ENCODE results near the gene OR7A10. TPM values are rescaled to one million over a fixed set of nuclear protein-coding genes. Genes with fewer than 3 reads are reported as not detected.

OR7A10 gene
- total and polyA plus RNA-seq, 8 donors: not detected

DNA sequence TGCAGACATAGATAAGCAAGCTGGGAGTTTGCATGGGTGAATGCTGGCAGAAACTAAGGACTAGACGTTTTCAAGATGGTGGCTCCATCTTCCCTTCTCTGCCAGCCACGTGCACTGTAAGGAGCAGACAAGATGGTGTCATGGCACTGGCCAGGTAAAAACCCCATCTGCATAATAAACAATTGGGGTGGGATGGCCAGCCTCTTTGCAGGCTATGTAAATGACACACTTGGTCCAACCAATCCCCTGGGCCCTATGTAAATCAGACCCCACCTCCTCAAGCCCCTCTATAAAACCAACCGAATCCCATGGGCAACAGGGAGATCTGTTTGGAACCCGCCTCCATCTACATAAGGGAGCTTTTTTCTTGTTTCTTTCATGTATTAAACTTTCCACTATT, 11.3 kb downstream of the OR7A10 start:
- Histone ChIP-seq H3K4me3 (no peak overlapping the region), H3K9me3 (no peaks in the 10 kb centered on the region), H3K36me3 (no peaks in the 10 kb centered on the region), H3K4me1 (no peaks in the 10 kb centered on the region), H3K27ac (no peak overlapping the region), H3K27me3 (no peaks in the 10 kb centered on the region)
- 47 to 62% methylated on average over 4 of the region's 4 CpGs for WGBS, 2 donors
- no peak for ATAC-seq
- TF ChIP-seq, protein P1, sequence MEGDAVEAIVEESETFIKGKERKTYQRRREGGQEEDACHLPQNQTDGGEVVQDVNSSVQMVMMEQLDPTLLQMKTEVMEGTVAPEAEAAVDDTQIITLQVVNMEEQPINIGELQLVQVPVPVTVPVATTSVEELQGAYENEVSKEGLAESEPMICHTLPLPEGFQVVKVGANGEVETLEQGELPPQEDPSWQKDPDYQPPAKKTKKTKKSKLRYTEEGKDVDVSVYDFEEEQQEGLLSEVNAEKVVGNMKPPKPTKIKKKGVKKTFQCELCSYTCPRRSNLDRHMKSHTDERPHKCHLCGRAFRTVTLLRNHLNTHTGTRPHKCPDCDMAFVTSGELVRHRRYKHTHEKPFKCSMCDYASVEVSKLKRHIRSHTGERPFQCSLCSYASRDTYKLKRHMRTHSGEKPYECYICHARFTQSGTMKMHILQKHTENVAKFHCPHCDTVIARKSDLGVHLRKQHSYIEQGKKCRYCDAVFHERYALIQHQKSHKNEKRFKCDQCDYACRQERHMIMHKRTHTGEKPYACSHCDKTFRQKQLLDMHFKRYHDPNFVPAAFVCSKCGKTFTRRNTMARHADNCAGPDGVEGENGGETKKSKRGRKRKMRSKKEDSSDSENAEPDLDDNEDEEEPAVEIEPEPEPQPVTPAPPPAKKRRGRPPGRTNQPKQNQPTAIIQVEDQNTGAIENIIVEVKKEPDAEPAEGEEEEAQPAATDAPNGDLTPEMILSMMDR (IDR thresholded peaks at IDR 0.05): no peak
- no peak for FAIRE-seq
- intact Hi-C loops (cut with DNase I): no loop called here
- DNase-seq: no peak

- Histone ChIP-seq H3K27me3 (no peaks in the 10 kb centered on the region), H3K9me3 (no peaks in the 10 kb centered on the region), H3K4me1 (no peaks in the 10 kb centered on the region), H3K4me3 (no peak within 1 kb of the TSS), H3K36me3 (no peaks in the 10 kb centered on the region), H3K27ac (no peak within 1 kb of the TSS)
- WGBS, 2 donors: 4 to 10% methylated on average over 1 of the region's 1 CpG
- DNase-seq (no peak), ATAC-seq (no peak), FAIRE-seq (no peak)
- TF ChIP-seq, protein P1 (IDR thresholded peaks at IDR 0.05): no peak
- intact Hi-C loops (cut with DNase I): no loop called here
Observed at GRCh38 chr19:14835011-14835410, 13.7 kb downstream of the OR7A10 start, which contains the start of the genes OR7A5 and OR7C1. Gene OR7A5 (minus strand): TSS chr19:14835185. CDS start chr19:14828241, 6,944 bp downstream. Gene OR7C1 (minus strand): TSS chr19:14835185. CDS start chr19:14800136, 35,049 bp downstream.

GRCh38 chr19:14830702-14831101, 18.0 kb downstream of the OR7A10 start:
- DNase-seq (no peak), ATAC-seq (no peak), FAIRE-seq (no peak)
- WGBS, 2 donors: 9 to 26% methylated on average over 4 of the region's 4 CpGs
- Histone ChIP-seq H3K9me3 (no peaks in the 10 kb centered on the region), H3K27me3 (peaks cover 0 to 7% (median 0%) of the 10 kb centered on the region in 4 donors), H3K27ac (no peak overlapping the region), H3K4me1 (no peaks in the 10 kb centered on the region), H3K36me3 (no peaks in the 10 kb centered on the region), H3K4me3 (no peak overlapping the region)
- TF ChIP-seq, protein P1 (IDR thresholded peaks at IDR 0.05): no peak
- intact Hi-C loops (cut with DNase I): no loop called here

- Histone ChIP-seq H3K27me3 (peaks cover 0 to 23% (median 0%) of the 10 kb centered on the region in 4 donors), H3K4me3 (no peak overlapping the region), H3K4me1 (no peaks in the 10 kb centered on the region), H3K9me3 (no peaks in the 10 kb centered on the region), H3K36me3 (no peaks in the 10 kb centered on the region), H3K27ac (no peak overlapping the region)
- intact Hi-C loops (cut with DNase I): no loop called here
- WGBS, 2 donors: 57 to 70% methylated on average over 2 of the region's 2 CpGs
- no peak for ATAC-seq
- DNase-seq: no peak
- no peak for FAIRE-seq
- TF ChIP-seq, protein P1 (IDR thresholded peaks at IDR 0.05): no peak
Observed at GRCh38 chr19:14826006-14826405, 22.7 kb downstream of the OR7A10 start.

DNA sequence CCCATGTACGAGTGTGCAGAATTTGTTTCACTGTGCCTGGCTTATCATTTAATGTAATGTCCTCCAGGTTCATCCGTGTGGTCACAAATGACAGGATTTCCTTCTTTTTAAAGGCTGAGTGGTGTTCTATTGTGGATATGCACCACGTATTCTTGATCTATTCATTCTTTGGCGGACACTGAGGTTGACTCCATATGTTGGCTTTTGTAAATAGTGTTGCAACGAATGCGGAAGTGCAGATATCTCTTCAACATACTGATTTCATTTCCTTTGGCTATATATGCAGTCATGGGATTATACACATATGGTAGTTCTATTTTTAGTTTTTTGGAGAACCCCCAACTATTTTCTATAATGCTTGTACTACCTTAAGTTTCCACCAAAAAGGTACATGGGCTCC, 26.8 kb downstream of the OR7A10 start:
- WGBS, 2 donors: 34 to 44% methylated on average over 6 of the region's 6 CpGs
- ATAC-seq: no peak
- Histone ChIP-seq H3K9me3 (no peaks in the 10 kb centered on the region), H3K27me3 (peaks cover 0 to 26% (median 0%) of the 10 kb centered on the region in 4 donors), H3K4me3 (no peak overlapping the region), H3K27ac (no peak overlapping the region), H3K4me1 (no peaks in the 10 kb centered on the region), H3K36me3 (no peaks in the 10 kb centered on the region)
- TF ChIP-seq, protein P1 (IDR thresholded peaks at IDR 0.05): no peak
- DNase-seq: no peak
- no peak for FAIRE-seq
- intact Hi-C loops (cut with DNase I): no loop called here
